Measurements from ENCODE around the gene PLCB1. TPM values are rescaled to one million over a fixed set of nuclear protein-coding genes. Genes with fewer than 3 reads are reported as not detected.

PLCB1 gene
- total RNA-seq, 1 experiment from 2014 or later = 2.9 TPM

- DNase-seq (ENCODE audit: low read depth) = no peak
These were observed 2.7 kb upstream of the PLCB1 start for GRCh38 chr20:8129211-8129976.

- no peak for DNase-seq (ENCODE audit: low read depth)
These were observed 1.1 kb upstream of the PLCB1 start for GRCh38 chr20:8130840-8131526.

- no peak for DNase-seq (ENCODE audit: low read depth)
These were observed 631 bp downstream of the PLCB1 start for GRCh38 chr20:8132484-8133309.

- DNase-seq (ENCODE audit: low read depth) = no peak
These were observed 1.3 kb downstream of the PLCB1 start for GRCh38 chr20:8133310-8133768.

- DNase-seq (ENCODE audit: low read depth) = no peak
These were observed 1.9 kb downstream of the PLCB1 start for GRCh38 chr20:8133851-8134451.

- DNase-seq (ENCODE audit: low read depth) = no peak
These were observed 7.8 kb downstream of the PLCB1 start for GRCh38 chr20:8139899-8140298.

- DNase-seq (ENCODE audit: low read depth) = no peak
These were observed 11.4 kb downstream of the PLCB1 start for GRCh38 chr20:8143474-8143873.

GRCh38 chr20:8144282-8145245 is 12.5 kb downstream of the PLCB1 start:
- peak; percentile 73 for DNase-seq (ENCODE audit: low read depth)

- DNase-seq (ENCODE audit: low read depth) = no peak
These were observed 13.4 kb downstream of the PLCB1 start for GRCh38 chr20:8145246-8146168.

GRCh38 chr20:8147476-8147875 is 15.4 kb downstream of the PLCB1 start:
- DNase-seq (ENCODE audit: low read depth) = no peak

- no peak for DNase-seq (ENCODE audit: low read depth)
These were observed 16.4 kb downstream of the PLCB1 start for GRCh38 chr20:8148501-8148900.

- DNase-seq (ENCODE audit: low read depth) = no peak
These were observed 18.5 kb downstream of the PLCB1 start for GRCh38 chr20:8150591-8150990.

GRCh38 chr20:8151372-8151771 is 19.3 kb downstream of the PLCB1 start:
- peak; percentile 30 for DNase-seq (ENCODE audit: low read depth)

- DNase-seq (ENCODE audit: low read depth) = peak; percentile 56
These were observed 20.1 kb downstream of the PLCB1 start for GRCh38 chr20:8152183-8152582.

GRCh38 chr20:8152847-8153246 is 20.8 kb downstream of the PLCB1 start:
- DNase-seq (ENCODE audit: low read depth) = no peak

GRCh38 chr20:8153281-8153908 is 21.3 kb downstream of the PLCB1 start:
- DNase-seq (ENCODE audit: low read depth) = peak; percentile 48

- DNase-seq (ENCODE audit: low read depth) = no peak
These were observed 22.6 kb downstream of the PLCB1 start for GRCh38 chr20:8154638-8155037.

GRCh38 chr20:8155229-8155628 is 23.2 kb downstream of the PLCB1 start:
- no peak for DNase-seq (ENCODE audit: low read depth)

- DNase-seq (ENCODE audit: low read depth) = no peak
These were observed 23.7 kb downstream of the PLCB1 start for GRCh38 chr20:8155812-8156211.

All from Daoy (cell line).